NT2/D1 (cell line): ENCODE measurements around the gene PTPRJ.

Experiments used
- SUZ12 ChIP-seq: IDR thresholded peaks from 2 replicates; pipeline ENCODE4 v1.6.1; 2011; ENCODE audit not compliant: insufficient read length, insufficient read depth; ENCODE audit errors: extremely low read depth
- YY1 ChIP-seq: IDR thresholded peaks from 2 replicates; pipeline ENCODE4 v1.6.1; 2011; ENCODE audit not compliant: insufficient read length, insufficient read depth
- ZNF274 ChIP-seq: IDR thresholded peaks from 2 replicates; pipeline ENCODE4 v1.6.1; 2011; ENCODE audit warnings: mild to moderate bottlenecking, low read depth, low read length

GRCh38 chr11:47955061-47955755 lies 25.2 kb upstream of the PTPRJ start:
- TF ChIP-seq SUZ12 (no peak), ZNF274 (no peak), YY1 (no peak)
